ENCODE data around the gene SBDS.
"Not testable (repeated sequence)": the region's sequence is repeated elsewhere in the genome, so short reads cannot be mapped to it uniquely, and the experiment has no call there.

DNA sequence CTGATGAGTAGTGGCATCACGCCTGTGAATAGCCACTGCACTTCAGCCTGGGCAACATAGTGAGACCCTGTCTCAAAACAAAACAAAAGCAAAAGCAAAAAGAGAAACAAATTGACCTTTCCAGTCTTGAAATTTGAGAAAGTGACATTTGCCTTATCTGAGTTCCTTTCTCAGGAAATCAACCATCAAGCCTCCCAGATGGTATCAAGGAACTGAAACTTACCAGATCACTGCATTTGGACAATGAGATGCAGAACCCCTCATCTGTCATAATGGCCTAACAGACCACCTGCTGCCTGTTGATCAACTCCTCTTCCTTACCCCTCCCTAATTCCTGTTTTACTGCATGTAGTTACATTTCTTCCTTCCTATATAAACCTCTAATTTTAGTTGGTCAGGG, 15.1 kb downstream of the SBDS start:
- TF ChIP-seq, protein P1, sequence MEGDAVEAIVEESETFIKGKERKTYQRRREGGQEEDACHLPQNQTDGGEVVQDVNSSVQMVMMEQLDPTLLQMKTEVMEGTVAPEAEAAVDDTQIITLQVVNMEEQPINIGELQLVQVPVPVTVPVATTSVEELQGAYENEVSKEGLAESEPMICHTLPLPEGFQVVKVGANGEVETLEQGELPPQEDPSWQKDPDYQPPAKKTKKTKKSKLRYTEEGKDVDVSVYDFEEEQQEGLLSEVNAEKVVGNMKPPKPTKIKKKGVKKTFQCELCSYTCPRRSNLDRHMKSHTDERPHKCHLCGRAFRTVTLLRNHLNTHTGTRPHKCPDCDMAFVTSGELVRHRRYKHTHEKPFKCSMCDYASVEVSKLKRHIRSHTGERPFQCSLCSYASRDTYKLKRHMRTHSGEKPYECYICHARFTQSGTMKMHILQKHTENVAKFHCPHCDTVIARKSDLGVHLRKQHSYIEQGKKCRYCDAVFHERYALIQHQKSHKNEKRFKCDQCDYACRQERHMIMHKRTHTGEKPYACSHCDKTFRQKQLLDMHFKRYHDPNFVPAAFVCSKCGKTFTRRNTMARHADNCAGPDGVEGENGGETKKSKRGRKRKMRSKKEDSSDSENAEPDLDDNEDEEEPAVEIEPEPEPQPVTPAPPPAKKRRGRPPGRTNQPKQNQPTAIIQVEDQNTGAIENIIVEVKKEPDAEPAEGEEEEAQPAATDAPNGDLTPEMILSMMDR (IDR thresholded peaks at IDR 0.05 in 2 of 3, conservative IDR thresholded peaks at IDR 0.05 in 1 of 3; ENCODE audit: borderline replicate concordance in 1 of 3, insufficient read depth in 1 of 3, low read depth in 2 of 3, low read length in 2 of 3), result not testable (repeated sequence)
- TF ChIP-seq CEBPB (IDR thresholded peaks at IDR 0.05; ENCODE audit: low read depth); POLR2A (IDR thresholded peaks at IDR 0.05; ENCODE audit: borderline replicate concordance, extremely low read depth, insufficient read depth, insufficient read length); POLR2AphosphoS5 (IDR thresholded peaks at IDR 0.05; ENCODE audit: low read depth, low read length); EZH2 (IDR thresholded peaks at IDR 0.05): not testable (repeated sequence)
- TF ChIP-seq, protein P2, sequence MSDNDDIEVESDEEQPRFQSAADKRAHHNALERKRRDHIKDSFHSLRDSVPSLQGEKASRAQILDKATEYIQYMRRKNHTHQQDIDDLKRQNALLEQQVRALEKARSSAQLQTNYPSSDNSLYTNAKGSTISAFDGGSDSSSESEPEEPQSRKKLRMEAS (IDR thresholded peaks at IDR 0.05), result not testable (repeated sequence)

All from HCT116 (cell line).